Heart right ventricle (tissue), 16 donors: Measurements from ENCODE around the gene FCN1. TPM values are rescaled to one million over a fixed set of nuclear protein-coding genes. Genes with fewer than 3 reads are reported as not detected.

Experiments used
- ATAC-seq, 8 donors: fragments of 200-7000 bp; cut with Tn5 transposase; one replicate each; pipeline ENCODE4 v1.9.1; 2020; ENCODE audit warnings: mild to moderate bottlenecking in 8 of 8, moderate library complexity in 8 of 8, moderate number of reproducible peaks in 1 of 8
- DNase-seq, 2 donors: peaks; one replicate each; pipeline ENCODE4 v3.0.0-alpha.2; 2020
- H3K27ac ChIP-seq, 10 donors: fragments of 200-600 bp; sonication (generic) in 2 of 10; one replicate each; pipeline versions ENCODE4 v1.5.0 to v1.8.0; 2020 to 2022; ENCODE audit warnings: mild to moderate bottlenecking in 3 of 10
- H3K27me3 ChIP-seq, 7 donors: fragments of 200-600 bp; one replicate each; pipeline ENCODE4 v1.8.0; 2021 to 2022; ENCODE audit warnings: mild to moderate bottlenecking in 2 of 7
- H3K36me3 ChIP-seq, 9 donors: fragments of 200-600 bp; sonication (generic) in 1 of 9; one replicate each; pipeline versions ENCODE4 v1.5.0 to v1.8.0; 2020 to 2022; ENCODE audit warnings: mild to moderate bottlenecking in 2 of 9
- H3K4me1 ChIP-seq, 9 donors: fragments of 200-600 bp; sonication (generic) in 1 of 9; one replicate each; pipeline versions ENCODE4 v1.5.0 to v1.8.0; 2020 to 2022; ENCODE audit warnings: mild to moderate bottlenecking in 4 of 9
- H3K4me3 ChIP-seq, 10 donors: fragments of 200-600 bp; sonication (generic) in 2 of 10; one replicate each; pipeline versions ENCODE4 v1.5.0 to v1.8.0; 2020 to 2022; ENCODE audit warnings: mild to moderate bottlenecking in 7 of 10, moderate library complexity in 2 of 10
- H3K9me3 ChIP-seq, 11 donors: fragments of 200-600 bp in 10 of 11; sonication (generic) in 2 of 11; one replicate each; pipeline versions ENCODE4 v1.5.0 to v1.8.0; 2013 to 2022; ENCODE audit warnings: mild to moderate bottlenecking in 2 of 11, control low read depth in 1 of 11, moderate library complexity in 1 of 11
- WGBS, 2 donors: extraction: QIAGEN DNeasy Blood & Tissue Kit; methylation state at CpG; one replicate each; pipeline ENCODE4 v1.1.7; 2013; ENCODE audit warnings: inconsistent platforms in 1 of 2; 5-methylcytosine and 5-hydroxymethylcytosine counted together
- intact Hi-C, 10 donors: fragments of 100-400 bp; cut with DNase I; formaldehyde crosslinking; loops; one replicate each; pipeline versions ENCODE4 v1.11.1 to v1.14.2; 2022
- polyA plus RNA-seq, 2 donors: library from polyadenylated mRNA; stranded (reverse); fragments of 200-250 nt; gene quantifications; one replicate each; pipeline ENCODE4 v1.2.3, GENCODE V29; 2013
- total RNA-seq, 10 donors: library from RNA; stranded (reverse); fragmentation: NEBNext Ultra II Directional in 3 of 10; extraction: Animal tissue kit (Norgen Biotek cat#: 25700) in 3 of 10; gene quantifications; one replicate each; pipeline versions ENCODE4 v1.2.1 to v1.2.4, GENCODE V29; 2021 to 2023
- TF ChIP-seq, protein P1 (sequence below), 9 donors: fragments of 200-600 bp; sonication (generic) in 2 of 9; IDR thresholded peaks; one replicate each; pipeline versions ENCODE4 v1.5.0 to v1.8.0; 2021 to 2022; ENCODE audit warnings: antibody characterized with exemption in 9 of 9, mild to moderate bottlenecking in 5 of 9, moderate library complexity in 1 of 9
- donor health status: Arrhythmogenic right ventricular cardiomyopathy.
- donor health status: ischemic (EF 13 %, LVEDD 7.1; RV severe dilation, severe dysfunction).
- donor health status: healthy with polysubstance abuse.
- donor health status: DM: no; HTN: yes; CAD: no.
- donor health status: DM: no; HTN: no; CAD: no.
- donor health status: ischemic (EF 25% LVEDD 6.9; RV normal size, moderate dysfunction).
- donor health status: ischemic (EF 25% LVEDD 5.7; RV mildly dilated, moderate dysfunction).
- donor health status: healthy.
- donor health status: DM: yes; HTN: yes; CAD: no.
- donor health status: Ischemic cardiomyopathy.
- donor health status: ischemic (EF 35%, LVEDD 5.7; RV mildly dilated, moderate dysfunction).
- donor health status: nonischemic (EF 11% LVEDD 7.7; RV severe dilation, severe dysfunction).
- donor health status: DM: yes; HTN: yes; CAD: no.
- donor health status: PGD.
- donor health status: ischemic (EF 29% LVEDD 5.4; RV normal size, mild dysfunction).
- donor health status: nonischemic (EF 23%, LVEDD 6.1; RV moderate dilation, normal function).

Gene FCN1
- total and polyA plus RNA-seq, 12 donors: 0.97 to 64.7 (median 2.7) TPM

DNA sequence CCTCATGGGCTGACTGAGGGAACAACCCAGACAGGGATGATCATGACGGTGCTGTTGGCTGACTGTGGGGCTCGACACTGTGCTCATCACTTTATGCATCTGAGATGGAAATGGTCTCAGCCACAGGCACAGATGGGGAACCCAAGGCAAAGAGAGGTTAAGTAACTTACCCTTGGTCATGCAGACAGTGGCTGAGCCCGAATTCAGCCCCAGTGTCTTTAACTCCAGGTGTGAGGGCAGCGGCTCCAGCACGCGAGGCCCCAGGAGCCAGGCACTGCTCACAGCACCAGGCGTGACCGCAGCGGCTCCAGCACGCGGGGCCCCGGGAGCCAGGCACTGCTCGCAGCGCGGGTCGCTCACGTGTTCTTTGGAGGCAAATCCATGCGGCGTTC lies 45.3 kb upstream of the FCN1 start:
- DNase-seq: no peak
- Histone ChIP-seq H3K36me3 (no peaks in the 10 kb centered on the region), H3K27me3 (peaks cover 0 to 21% (median 9%) of the 10 kb centered on the region in 7 donors), H3K9me3 (peaks cover 0 to 7% (median 0%) of the 10 kb centered on the region in 11 donors), H3K27ac (no peak overlapping the region), H3K4me3 (no peak overlapping the region), H3K4me1 (peaks cover 3 to 28% (median 7%) of the 10 kb centered on the region in 9 donors)
- TF ChIP-seq, protein P1, sequence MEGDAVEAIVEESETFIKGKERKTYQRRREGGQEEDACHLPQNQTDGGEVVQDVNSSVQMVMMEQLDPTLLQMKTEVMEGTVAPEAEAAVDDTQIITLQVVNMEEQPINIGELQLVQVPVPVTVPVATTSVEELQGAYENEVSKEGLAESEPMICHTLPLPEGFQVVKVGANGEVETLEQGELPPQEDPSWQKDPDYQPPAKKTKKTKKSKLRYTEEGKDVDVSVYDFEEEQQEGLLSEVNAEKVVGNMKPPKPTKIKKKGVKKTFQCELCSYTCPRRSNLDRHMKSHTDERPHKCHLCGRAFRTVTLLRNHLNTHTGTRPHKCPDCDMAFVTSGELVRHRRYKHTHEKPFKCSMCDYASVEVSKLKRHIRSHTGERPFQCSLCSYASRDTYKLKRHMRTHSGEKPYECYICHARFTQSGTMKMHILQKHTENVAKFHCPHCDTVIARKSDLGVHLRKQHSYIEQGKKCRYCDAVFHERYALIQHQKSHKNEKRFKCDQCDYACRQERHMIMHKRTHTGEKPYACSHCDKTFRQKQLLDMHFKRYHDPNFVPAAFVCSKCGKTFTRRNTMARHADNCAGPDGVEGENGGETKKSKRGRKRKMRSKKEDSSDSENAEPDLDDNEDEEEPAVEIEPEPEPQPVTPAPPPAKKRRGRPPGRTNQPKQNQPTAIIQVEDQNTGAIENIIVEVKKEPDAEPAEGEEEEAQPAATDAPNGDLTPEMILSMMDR (IDR thresholded peaks at IDR 0.05): no peak
- no peak for ATAC-seq
- WGBS, 2 donors: 95 to 96% methylated on average over 19 of the region's 19 CpGs
- intact Hi-C loops: loop anchor here in 1 of 10 donors (10.0 kb wide), 1 partner anchor 188 kb away; no protein-coding TSS in a partner anchor

DNA sequence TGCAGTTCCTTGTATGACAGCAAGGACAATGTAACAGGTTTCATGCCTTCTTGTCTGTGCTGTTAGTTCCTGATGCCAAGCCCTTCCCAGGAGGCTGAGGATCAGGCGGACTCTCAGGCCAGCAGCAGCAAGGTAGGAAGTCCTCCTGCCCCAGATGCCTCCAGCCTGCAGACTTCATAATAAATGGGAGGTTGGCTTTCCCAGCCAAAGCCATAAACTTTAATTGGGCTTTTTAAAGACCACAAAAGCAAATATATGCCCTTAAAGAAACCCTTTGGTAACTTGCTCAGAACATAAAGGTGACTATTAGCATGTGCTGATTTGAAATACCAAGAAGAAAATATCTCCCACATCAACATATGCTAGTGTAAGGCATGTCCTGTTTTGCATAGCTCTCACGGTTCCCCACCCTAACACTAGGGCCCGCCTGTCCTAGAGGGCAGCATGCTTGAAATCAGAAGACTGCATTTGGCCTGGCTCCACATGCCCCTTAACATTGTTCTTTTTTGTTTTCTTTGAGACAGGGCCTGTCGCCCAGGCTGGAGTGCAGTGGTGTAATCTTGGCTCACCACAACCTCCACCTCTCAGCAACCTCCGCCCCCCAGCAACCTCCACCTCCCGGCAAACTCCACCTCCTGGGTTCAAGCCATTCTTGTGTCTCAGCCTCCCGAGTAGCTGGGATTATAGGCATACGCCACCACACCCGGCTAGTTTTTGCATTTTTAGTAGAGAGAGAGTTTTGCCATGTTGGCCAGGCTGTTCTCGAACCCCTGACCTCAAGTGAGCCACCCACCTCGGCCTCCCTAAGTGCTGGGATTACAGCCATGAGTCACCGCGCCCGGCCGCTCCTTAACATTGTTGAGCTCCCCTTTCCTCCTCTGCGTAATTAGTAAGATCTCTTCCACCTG lies 44.6 kb upstream of the FCN1 start:
- DNase-seq: no peak
- peak in 1 of 8 donors; percentile 29 for ATAC-seq
- H3K27ac ChIP-seq: no peak overlapping the region
- TF ChIP-seq, protein P1 (IDR thresholded peaks at IDR 0.05): no peak
- peaks cover 0 to 21% (median 6%) of the 10 kb centered on the region in 9 donors for H3K4me1 ChIP-seq
- H3K27me3 ChIP-seq: peaks cover 0 to 18% (median 6%) of the 10 kb centered on the region in 7 donors
- no peaks in the 10 kb centered on the region for H3K36me3 ChIP-seq
- intact Hi-C loops: loop anchor here in 1 of 10 donors (10.0 kb wide), 1 partner anchor 188 kb away; no protein-coding TSS in a partner anchor
- no peak overlapping the region for H3K4me3 ChIP-seq
- H3K9me3 ChIP-seq: peaks cover 0 to 7% (median 0%) of the 10 kb centered on the region in 11 donors
- WGBS, 2 donors: 81 to 85% methylated on average over 16 of the region's 16 CpGs

DNA sequence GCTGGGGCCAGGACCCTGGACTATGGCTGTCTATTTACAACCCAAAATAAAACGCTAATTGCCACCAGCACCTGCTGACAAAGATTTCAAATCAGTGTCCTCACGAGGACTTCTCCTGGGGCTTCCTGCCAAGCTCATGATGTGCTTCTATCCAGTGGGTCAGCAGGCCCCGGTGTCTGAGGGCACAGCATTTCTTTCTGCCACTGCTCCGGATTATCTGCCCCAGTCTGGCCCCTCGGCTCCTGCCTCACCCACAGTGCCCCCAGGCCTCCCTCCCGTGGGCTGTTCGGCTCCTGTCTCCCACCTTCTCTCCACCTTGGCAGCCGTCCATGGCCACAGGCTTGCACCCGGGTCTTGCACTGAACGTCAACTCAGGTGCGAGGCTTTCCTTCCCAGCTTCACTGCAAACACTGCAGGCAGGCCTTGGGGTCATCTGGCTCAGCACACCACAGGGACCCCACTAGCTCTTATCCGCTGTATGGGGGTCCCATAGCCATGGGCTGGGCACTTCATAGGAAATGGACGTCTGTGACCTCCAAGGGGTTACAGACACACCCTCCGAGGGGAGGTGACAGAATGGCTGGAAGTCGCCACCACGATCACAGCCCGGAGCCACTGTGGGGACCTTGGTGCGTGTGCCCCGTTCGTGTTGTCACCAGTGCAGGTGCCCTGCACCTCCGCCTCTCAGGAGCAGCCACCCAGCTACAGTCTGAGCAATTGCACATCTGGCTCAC lies 43.8 kb upstream of the FCN1 start:
- no peak overlapping the region for H3K27ac ChIP-seq
- peaks cover 0 to 11% (median 0%) of the 10 kb centered on the region in 7 donors for H3K27me3 ChIP-seq
- no peak for DNase-seq
- TF ChIP-seq, protein P1 (IDR thresholded peaks at IDR 0.05): no peak
- no peaks in the 10 kb centered on the region for H3K36me3 ChIP-seq
- H3K4me3 ChIP-seq: no peak overlapping the region
- H3K4me1 ChIP-seq: peaks cover 0 to 20% (median 6%) of the 10 kb centered on the region in 9 donors
- H3K9me3 ChIP-seq: peaks cover 0 to 7% (median 0%) of the 10 kb centered on the region in 11 donors
- ATAC-seq: peak in 3 of 8 donors; percentile 12 to 47 (median 33)
- intact Hi-C loops: loop anchor here in 1 of 10 donors (10.0 kb wide), 1 partner anchor 187 kb away; no protein-coding TSS in a partner anchor
- WGBS, 2 donors: 66 to 75% methylated on average over 21 of the region's 21 CpGs

DNA sequence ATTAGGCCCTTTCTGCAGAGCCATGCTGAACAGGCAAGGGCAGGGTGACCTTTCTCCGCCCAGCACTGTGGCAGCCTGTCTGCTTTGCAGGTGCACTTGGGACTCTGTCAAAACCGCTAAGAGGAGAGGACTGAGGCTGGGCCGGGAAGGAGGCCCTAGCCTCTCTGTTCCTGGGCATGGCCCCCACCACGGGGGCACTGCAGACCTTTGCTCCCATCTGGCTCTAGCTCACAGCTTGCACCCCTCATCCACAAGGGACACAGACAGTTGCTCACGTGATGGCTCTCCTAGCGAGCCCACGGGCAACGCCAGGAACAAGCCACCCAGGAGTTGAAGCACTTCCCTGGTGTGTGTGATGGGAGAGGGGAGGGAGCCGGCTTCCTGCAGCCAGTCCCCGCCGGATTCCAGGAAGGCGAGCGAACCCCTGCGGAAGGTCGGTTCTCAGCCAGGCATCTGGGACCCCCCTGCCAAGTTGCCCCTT lies 43.0 kb upstream of the FCN1 start:
- Histone ChIP-seq H3K27me3 (peaks cover 0 to 10% (median 0%) of the 10 kb centered on the region in 7 donors), H3K27ac (no peak overlapping the region), H3K9me3 (peaks cover 0 to 7% (median 0%) of the 10 kb centered on the region in 11 donors), H3K4me1 (peaks cover 0 to 20% (median 6%) of the 10 kb centered on the region in 9 donors), H3K4me3 (no peak overlapping the region), H3K36me3 (no peaks in the 10 kb centered on the region)
- intact Hi-C loops: loop anchor here in 1 of 10 donors (10.0 kb wide), 1 partner anchor 186 kb away; no protein-coding TSS in a partner anchor
- TF ChIP-seq, protein P1 (IDR thresholded peaks at IDR 0.05): no peak
- ATAC-seq (peak in 2 of 8 donors; percentile 27 to 43), DNase-seq (no peak)
- whole genome bisulfite sequencing, 2 donors: 77 to 81% methylated on average over 15 of the region's 15 CpGs
